GM19023 (cell line): ENCODE data around the gene NANOS2.
"Not testable (repeated sequence)": the region's sequence is repeated elsewhere in the genome, so short reads cannot be mapped to it uniquely, and the experiment has no call there.

Experiments
- ATAC-seq: cut with Tn5 transposase; IDR thresholded peaks from one replicate; pipeline ENCODE4 v1.9.1; 2021; ENCODE audit warnings: mild to moderate bottlenecking, moderate library complexity; ENCODE audit not compliant: unreplicated experiment

Gene NANOS2

DNA sequence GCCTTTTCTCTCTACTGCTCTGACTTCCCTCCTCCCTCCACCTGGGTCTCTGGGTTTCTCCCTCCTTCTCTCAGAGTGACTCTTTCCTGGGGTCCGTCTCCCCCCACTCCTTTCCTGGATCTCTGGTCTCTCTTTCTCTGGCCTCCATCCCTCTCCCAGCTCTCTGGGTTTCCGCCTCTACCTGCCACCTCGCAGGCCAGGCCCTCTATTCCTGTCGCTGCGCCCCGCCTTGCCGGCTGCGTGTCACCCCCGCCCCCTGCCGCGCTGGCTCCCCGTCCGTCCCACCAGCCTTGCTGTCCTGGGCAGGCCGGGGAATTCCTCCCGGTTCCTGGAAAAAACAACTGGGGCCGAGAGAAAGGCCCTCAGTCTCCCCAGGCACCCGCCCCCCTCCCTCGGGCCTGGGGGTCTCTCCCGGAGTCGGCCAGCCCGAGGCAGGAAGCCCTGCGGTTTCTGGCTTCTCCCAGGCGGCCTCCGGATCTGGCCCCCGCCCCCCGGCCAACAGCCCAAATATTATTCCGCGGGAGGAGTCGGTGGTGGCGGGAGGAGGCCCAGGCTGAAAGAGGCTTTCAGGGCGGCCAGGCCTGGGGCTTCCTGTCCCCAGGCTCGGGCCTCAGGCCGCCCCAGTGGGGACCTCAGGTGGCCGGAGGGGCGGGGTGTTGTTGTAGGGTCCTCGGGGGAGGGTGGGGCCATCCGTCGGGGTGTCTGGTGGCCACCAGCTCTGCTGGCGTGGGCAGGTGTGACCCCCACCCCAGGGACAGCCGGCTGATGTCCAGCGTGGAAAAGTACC, 38.0 kb downstream of the NANOS2 start:
- no peak for ATAC-seq

DNA sequence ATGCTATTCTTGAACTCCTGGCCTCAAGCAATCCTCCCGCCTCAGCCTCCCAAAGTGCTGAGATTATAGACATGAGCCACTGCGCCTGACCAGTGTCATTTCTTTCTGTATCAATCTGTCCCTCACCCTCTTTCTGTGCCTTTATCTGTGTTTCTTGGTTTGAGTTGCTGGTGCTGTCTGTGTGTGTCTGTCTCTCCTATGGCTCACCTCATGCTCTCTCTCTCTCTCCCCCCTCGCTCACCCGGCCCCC, 38.5 kb downstream of the NANOS2 start:
- ATAC-seq = no peak

DNA sequence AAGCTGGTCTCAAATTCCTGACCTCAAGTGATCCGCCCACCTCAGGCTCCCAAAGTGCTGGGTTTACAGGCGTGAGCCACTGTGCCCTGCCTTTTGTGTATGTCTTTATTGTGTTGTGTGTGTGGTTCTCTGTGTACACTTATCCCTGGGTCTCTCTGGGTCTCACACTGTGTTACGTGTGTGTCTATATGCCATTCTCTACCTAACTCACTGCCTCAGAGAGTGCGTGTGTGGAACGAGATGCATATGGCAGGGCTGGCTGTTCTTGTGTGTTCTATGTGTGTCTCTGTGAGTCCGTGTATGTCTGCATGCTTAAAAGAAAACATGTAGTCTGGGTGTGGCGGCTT, 40.0 kb downstream of the NANOS2 start:
- no peak for ATAC-seq

DNA sequence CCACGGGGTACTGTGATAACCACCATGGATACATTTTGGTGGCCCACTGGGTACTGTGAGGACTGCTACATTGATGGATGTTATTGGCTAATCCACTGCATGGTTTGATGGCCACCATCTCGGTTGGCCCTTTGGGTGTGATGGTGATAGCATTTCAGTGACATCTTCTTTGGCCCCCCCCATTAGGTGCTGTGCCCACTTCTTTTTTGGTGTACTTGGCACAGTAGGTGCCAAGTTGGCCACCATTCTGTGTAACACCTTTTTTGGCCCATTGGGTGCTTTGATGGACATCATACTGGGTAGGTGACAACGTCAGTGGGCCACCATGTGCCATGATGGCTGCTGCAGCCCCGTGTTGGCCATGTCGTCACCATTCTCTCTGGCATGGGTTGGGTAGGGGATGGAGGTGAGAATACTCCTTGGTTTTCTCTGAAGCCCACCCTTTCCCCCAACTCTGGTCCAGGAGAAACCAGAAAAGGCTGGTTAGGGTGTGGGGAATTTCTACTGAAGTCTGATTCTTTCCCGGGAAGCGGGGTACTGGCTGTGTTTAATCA, 41.3 kb downstream of the NANOS2 start:
- no peak for ATAC-seq

DNA sequence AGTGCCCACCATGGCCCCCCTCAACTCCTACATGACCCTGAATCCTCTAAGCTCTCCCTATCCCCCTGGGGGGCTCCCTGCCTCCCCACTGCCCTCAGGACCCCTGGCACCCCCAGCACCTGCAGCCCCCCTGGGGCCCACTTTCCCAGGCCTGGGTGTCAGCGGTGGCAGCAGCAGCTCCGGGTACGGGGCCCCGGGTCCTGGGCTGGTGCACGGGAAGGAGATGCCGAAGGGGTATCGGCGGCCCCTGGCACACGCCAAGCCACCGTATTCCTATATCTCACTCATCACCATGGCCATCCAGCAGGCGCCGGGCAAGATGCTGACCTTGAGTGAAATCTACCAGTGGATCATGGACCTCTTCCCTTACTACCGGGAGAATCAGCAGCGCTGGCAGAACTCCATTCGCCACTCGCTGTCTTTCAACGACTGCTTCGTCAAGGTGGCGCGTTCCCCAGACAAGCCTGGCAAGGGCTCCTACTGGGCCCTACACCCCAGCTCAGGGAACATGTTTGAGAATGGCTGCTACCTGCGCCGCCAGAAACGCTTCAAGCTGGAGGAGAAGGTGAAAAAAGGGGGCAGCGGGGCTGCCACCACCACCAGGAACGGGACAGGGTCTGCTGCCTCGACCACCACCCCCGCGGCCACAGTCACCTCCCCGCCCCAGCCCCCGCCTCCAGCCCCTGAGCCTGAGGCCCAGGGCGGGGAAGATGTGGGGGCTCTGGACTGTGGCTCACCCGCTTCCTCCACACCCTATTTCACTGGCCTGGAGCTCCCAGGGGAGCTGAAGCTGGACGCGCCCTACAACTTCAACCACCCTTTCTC, 42.3 kb downstream of the NANOS2 start:
- no peak for ATAC-seq

DNA sequence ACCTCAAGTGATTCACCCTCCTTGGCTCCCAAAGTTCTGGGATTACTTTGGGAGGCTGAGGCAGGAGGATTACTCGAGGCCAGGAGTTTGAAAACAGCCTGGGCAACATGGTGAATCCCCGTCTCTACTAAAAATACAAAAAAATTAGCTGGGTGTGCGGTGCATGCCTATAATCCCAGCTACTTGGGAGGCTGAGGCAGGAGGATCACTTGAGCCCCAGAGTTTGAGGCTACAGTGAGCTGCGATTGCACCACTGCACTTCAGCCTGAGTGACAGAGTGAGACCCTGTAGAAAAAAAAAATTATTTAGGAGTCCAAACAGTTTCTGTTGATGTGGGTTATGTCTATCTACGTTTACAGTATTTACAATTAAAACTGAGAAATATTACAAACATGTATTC, 43.8 kb downstream of the NANOS2 start:
- no peak for ATAC-seq

DNA sequence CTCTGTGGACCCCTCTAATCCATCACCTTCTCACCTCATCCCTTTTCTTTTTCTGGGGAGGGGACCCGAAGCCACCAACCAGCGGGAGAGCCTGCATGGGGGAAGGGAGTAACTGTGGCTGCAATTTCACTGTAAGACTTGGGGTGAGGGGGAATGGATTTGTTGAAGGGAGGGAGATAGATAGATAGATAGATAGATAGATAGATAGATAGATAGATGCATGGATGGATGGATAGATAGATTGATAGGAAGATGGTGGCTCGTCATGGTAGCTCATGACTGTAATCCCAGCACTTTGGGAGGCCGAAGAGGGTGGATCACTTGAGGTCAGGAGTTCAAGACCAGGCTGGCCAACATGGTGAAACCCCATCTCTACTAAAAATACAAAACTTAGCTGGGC, 47.3 kb downstream of the NANOS2 start:
- not testable (repeated sequence) for ATAC-seq

DNA sequence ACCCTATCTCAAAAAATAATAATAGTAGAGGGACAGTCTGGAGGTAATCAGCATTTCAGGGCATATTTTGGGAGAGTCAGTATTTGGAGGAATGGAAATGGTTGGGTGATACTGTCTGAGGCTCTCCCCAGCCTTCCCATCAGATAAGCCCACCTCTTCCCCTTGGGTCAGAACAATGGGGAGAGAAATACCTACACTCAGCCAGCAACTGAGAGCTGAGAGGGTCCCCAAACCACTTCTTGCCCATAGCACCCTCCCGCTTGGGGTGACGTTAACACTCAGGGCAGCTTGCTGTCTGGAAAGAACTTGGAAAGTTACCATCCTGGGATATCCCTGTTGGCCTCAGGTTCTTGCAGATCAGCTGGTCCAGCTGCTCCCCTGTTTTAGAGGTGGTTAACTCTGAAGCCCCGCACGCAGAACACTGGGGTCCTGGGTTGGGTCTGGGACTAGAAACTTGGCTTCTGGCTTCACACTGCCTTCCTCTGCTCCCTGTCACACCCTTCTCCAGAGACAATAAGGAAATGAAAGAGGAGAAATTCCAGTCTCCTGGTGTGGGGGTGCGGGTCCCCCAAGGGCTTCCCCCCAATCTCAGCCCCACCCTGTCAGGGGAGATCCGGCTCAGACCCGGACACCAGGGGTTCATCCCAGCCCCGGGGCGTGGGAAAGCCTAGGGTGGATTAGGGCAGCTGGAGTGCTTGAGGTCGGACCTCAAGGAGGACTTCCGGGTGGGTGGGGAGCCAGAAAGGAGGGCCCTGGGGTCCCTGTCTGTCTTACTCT, 48.0 kb downstream of the NANOS2 start:
- ATAC-seq = no peak

DNA sequence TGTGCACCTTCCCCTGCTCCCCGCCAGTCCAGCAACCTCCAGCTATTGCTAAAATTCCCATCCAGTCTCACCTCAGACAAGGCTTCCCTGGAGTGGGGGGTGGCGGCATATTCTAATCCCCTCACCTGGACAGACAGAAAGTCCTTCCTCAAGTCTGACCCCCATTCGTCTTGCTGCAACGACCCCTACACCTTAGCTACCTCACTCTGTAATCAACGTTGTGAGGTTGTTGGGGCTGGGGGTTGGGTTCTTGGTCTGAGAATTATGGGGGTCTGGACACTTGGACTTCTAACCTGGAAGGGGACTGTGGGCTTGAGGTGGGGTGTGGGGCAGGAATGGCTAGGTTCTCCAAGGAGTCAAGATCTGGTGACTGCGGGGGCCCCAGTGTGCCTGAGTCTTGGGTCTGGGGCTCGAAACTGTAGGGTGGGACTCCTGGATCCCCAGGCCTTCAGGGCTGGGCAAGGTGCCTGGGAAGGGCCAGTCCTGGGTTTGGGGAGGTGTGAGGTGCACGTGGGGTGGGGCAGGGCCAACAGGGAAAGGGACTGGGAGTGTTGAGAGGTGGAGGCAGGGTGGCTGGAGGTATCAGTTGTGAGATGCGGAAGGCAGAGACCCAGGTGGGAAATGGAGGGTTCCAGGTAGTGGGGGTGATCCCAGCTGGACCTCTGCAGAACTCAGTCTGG, 49.2 kb downstream of the NANOS2 start:
- no peak for ATAC-seq

DNA sequence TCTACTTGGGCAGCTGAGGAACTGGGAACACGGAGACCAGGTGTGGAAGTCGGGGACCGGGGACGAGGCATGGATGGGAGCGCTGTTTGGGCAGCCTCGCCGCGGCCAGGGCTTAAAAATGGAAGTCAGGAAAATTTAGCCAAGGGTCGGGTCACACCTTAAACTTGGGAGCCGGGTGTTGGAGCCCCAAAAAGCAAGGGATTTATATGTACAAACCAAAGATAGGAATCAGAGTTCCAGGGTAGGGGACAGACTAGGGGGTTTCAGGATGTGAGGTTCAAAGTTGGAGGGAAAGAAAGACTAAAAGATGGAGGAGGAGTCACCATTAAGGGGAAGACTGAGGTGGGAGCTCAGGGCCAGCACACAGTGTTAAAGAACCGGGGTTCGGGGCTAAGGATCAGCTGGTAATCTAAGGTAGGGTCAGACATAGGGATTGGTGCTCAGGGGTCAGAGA, 49.9 kb downstream of the NANOS2 start:
- ATAC-seq = no peak

DNA sequence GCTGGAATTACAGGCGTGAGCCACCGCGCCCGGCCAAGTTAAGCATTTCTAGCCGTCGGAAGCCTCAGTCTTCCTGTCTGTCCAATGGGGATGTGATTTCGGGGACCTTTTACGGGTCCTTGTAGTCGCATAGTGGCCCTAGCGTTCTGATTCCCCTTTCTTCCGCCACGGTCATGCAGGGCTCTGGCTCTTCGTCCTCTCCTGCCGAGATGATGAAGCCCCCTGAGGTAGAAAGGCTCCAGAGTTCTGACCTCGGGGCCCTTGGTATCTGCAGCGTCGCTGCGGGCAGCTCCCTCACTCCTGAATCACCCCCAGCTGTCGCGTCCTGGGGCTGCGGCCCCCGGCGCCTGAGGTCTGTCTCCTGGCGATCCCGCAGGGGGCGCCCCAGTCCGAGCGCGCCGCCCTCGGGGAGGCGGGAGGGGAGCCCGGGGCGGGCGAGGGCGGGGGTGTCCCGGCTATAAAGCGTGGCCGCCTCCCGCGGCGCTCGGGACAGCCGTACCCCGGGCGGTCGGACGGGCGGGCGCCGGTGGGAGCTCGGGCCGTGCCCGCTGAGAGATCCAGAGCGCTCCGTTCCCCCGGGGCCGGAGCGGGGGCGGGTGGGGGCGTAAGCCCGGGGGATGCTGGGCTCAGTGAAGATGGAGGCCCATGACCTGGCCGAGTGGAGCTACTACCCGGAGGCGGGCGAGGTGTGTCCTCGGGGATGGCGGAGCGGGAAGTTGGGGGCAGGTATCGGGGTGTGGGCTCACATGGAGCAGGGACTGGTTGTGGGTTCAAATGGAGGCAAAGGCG, 50.5 kb downstream of the NANOS2 start, which contains the start of gene FOXA3:
FOXA3 (plus strand) TSS at position 487 of the 789 bp plus-strand sequence; CDS start at position 618, 131 bp downstream.
- ATAC-seq = no peak

DNA sequence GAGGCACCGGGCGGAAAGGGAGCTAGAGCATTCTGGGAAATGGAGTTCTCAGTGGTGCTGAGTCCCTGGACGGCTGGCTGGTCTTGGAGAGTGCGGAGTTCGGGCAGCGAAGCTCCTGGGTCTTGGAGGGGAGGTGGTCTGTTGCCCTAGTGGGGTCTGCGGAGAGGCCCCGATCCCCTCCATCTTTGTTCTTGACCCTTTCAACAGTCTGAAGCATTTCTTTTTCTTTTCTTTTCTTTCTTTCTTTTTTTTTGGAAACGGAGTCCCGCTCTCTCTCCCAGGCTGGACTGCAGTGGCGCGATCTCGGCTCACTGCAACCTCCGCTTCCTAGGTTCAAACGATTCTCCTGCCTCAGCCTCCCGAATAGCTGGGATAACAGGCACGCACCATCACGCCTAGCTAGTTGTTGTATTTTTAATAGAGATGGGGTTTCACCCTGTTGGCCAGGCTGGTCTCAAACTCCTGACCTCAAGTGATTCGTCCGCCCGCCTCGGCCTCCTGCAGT, 51.2 kb downstream of the NANOS2 start:
- ATAC-seq = no peak
